Lower leg skin (tissue), 4 donors: ENCODE data around the gene SLC25A13. TPM values are rescaled to one million over a fixed set of nuclear protein-coding genes. Genes with fewer than 3 reads are reported as not detected.

Experiments
- DNase-seq, 2 donors: peaks; one replicate each; pipeline ENCODE4 v3.0.0-alpha.2; 2019; ENCODE audit warnings: low spot score in 2 of 2
- H3K4me3 ChIP-seq: fragments of 200-600 bp; sonication (generic); 2 replicates; pipeline ENCODE4 v1.5.1; 2017; ENCODE audit warnings: mild to moderate bottlenecking, low read depth; ENCODE audit not compliant: poor library complexity, severe bottlenecking
- CTCF ChIP-seq, 3 donors: fragments of 450-650 bp; IDR thresholded peaks; one replicate each; pipeline ENCODE4 v1.5.1; 2016; ENCODE audit warnings: antibody characterized with exemption in 3 of 3, mild to moderate bottlenecking in 3 of 3, moderate library complexity in 2 of 3
- POLR2A ChIP-seq, 2 donors: fragments of 450-650 bp; IDR thresholded peaks; one replicate each; pipeline ENCODE4 v1.6.1; 2016 to 2017; ENCODE audit warnings: antibody characterized with exemption in 2 of 2, mild to moderate bottlenecking in 1 of 2, moderate library complexity in 1 of 2
- WGBS, 2 donors: methylation state at CpG; one replicate each; pipeline ENCODE4 v1.1.5; 2018; 5-methylcytosine and 5-hydroxymethylcytosine counted together
- intact Hi-C: fragments of 100-400 bp; cut with DNase I; formaldehyde crosslinking; loops from one replicate; pipeline ENCODE4 v1.15.0; 2023; ENCODE audit warnings: low total_unique reads
- total RNA-seq, 4 donors: library from RNA; depleted of rRNA; stranded (reverse); fragments of >200 nt; gene quantifications; one replicate each; pipeline ENCODE4 v1.1.0, GENCODE V29; 2016

Gene SLC25A13
- total RNA-seq, 4 donors from 2014 or later = 28.5 to 39.8 (median 33.0) TPM

DNA sequence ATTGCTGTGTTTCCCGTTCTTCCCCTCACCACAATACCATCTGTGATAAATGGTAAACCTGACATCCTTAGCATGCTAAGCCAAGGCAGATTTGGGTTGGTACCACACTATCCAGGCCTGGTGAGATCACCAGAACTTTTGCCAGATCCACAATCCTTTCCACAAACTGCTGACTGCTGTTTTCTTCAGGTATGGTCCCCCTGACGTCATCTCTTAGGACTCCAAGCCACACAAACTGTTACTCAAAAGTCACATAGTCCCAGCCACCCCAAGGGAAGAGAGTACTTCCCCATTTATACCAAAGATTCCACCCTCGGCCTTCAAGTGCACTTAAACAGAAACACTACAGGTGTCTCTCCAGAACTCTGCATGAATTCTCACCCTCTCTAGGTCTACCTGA lies 34.8 kb downstream of the SLC25A13 start:
- 63 to 86% methylated on average over 3 of the region's 3 CpGs for WGBS, 2 donors
- DNase-seq = no peak
- intact Hi-C loops = no loop called here
- TF ChIP-seq POLR2A (IDR thresholded peaks at IDR 0.05) (no peak), CTCF (IDR thresholded peaks at IDR 0.05) (no peak)
- H3K4me3 ChIP-seq = no peak overlapping the region

DNA sequence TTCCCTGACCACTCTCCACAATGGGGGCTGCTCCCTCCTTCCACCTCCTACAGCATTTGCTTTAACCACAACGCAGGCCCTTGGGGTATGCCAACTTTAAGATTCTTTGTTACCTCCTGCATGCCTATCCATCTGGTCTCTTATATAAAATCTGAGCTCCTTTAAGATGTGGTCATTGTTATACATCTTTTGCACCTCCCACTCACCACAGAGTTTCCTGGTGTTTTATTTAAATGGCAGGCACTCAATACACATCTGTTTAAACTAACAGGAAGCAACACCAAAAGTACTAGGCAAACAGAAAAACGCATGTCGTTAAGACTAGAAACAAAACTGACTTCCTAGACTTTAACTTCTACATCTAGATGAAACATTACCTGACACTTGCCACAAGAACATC lies 36.3 kb downstream of the SLC25A13 start:
- intact Hi-C loops = no loop called here
- WGBS, 2 donors = 60 to 70% methylated on average over 3 of the region's 3 CpGs
- H3K4me3 ChIP-seq = no peak overlapping the region
- TF ChIP-seq CTCF (IDR thresholded peaks at IDR 0.05) (no peak), POLR2A (IDR thresholded peaks at IDR 0.05) (no peak)
- no peak for DNase-seq

DNA sequence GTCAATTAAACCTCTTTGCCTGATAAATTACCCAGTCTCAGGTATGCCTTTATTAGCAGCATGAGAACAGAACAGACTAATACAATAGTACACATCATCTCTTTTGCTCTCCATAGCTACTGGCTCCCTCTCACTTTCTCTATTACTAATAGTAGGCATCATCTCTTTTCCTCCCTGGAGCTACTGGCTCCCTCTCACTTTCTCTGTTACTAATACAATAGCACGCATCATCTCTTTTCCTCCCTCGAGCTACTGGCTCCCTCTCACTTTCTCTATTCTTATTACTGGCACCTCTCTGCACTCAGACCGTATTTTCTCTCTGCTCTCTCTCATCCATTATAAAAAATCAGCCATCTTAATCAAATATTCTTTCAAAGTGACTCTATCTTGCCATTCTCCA lies 37.1 kb downstream of the SLC25A13 start:
- 53 to 78% methylated on average over 3 of the region's 3 CpGs for WGBS, 2 donors
- DNase-seq = no peak
- no peak overlapping the region for H3K4me3 ChIP-seq
- TF ChIP-seq POLR2A (IDR thresholded peaks at IDR 0.05) = no peak
- intact Hi-C loops = no loop called here

DNA sequence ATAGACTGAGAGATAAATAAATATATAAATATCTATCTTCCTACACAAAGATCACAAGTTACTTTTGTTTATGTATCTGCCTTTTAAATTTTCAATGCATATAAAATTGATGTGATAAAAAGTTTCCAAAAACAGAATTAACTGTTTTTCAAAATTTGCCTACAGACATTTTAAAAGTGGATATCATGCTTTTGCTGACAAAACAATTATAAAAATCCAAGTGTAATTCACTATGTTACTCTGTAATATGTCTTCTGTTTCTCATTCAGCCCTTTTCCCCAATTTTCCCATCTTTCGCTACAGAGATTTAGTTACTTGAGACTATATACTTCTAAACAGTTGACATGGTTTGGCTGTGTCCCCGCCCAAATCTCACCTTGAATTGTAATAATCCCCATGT lies 37.7 kb downstream of the SLC25A13 start:
- no peak for TF ChIP-seq CTCF (IDR thresholded peaks at IDR 0.05)
- TF ChIP-seq POLR2A (IDR thresholded peaks at IDR 0.05) = no peak
- no peak for DNase-seq
- intact Hi-C loops = no loop called here
- 92 to 96% methylated on average over 2 of the region's 2 CpGs for WGBS, 2 donors
- H3K4me3 ChIP-seq = no peak overlapping the region

- no peak overlapping the region for H3K4me3 ChIP-seq
- DNase-seq = no peak
- 79 to 89% methylated on average over 1 of the region's 1 CpG for WGBS, 2 donors
- intact Hi-C loops = no loop called here
- TF ChIP-seq CTCF (IDR thresholded peaks at IDR 0.05) (no peak), POLR2A (IDR thresholded peaks at IDR 0.05) (no peak)
Measured at GRCh38 chr7:96282835-96283234, 39.1 kb downstream of the SLC25A13 start.

- H3K4me3 ChIP-seq = no peak overlapping the region
- DNase-seq = no peak
- 77 to 87% methylated on average over 4 of the region's 4 CpGs for WGBS, 2 donors
- intact Hi-C loops = no loop called here
- TF ChIP-seq CTCF (IDR thresholded peaks at IDR 0.05) = no peak
- no peak for TF ChIP-seq POLR2A (IDR thresholded peaks at IDR 0.05)
Measured at GRCh38 chr7:96277921-96278320, 44.0 kb downstream of the SLC25A13 start.
